ENCODE measurements around the gene TOX4. TPM values are rescaled to one million over a fixed set of nuclear protein-coding genes. Genes with fewer than 3 reads are reported as not detected.

TOX4 gene
- total and polyA plus RNA-seq, 2 of the 4 experiments (the other 2 are of a cell fraction), result 26.7 to 56.6 TPM

DNA sequence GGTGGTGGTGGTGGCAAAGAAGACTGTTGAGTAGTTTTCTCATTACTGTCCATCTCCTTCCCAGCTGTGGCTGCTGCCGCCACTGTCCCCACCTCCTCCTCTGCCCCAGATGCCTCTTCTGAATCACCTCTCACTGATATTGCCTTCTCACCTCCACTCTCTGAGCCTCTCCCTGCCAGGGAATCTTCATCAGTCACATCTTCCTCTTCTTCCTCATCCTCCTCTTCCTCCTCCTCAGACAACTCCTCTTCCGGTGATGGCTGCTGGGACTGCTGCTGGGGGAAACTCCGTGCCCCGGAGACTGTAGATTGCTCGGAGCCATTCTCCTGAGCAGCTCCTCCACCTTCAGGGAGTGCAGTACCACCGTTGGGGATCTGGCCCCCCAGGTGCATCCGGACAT lies 46.2 kb downstream of the TOX4 start:
- no peaks in the 10 kb centered on the region for H3K9me3 ChIP-seq (ENCODE audit: control insufficient read depth, insufficient read depth, low read length)
- dilution Hi-C loops (cut with HindIII; ENCODE audit: low sequenced_read_pairs, unreplicated experiment), result no loop called here
- BruUV-seq (replicated peaks), result no TSS peak
- no peak for ATAC-seq (ENCODE audit: low read depth)
- H3K4me2 ChIP-seq (ENCODE audit: low read depth, low read length), result no peak overlapping the region
- H3K27ac ChIP-seq (ENCODE audit: insufficient read depth, low read length), result no peak overlapping the region
- CTCF ChIA-PET, result no interaction called here
- in situ Hi-C loops (cut with MboI; ENCODE audit: low sequenced_read_pairs), result no loop called here
- no peak overlapping the region for H4K5ac ChIP-seq (ENCODE audit: low read depth, low read length)
- H2BK20ac ChIP-seq (ENCODE audit: low read depth, low read length), result no peak overlapping the region
- intact Hi-C loops (cut with micrococcal nuclease), result no loop called here
- H3K27me3 ChIP-seq (ENCODE audit: control insufficient read depth, insufficient read depth, low read length), result no peaks in the 10 kb centered on the region
- peaks cover 4% of the 10 kb centered on the region for H3K9me1 ChIP-seq (ENCODE audit: insufficient read depth, low read length)
- POLR2A ChIA-PET (ENCODE audit: unreplicated experiment), result no interaction called here
- 96% methylated on average over 5 of the region's 7 CpGs; no CpG with 5 or more reads in 1 of the 2 experiments for WGBS, 2 experiments (ENCODE audit: extremely low coverage in 2 of 2, insufficient read length in 1 of 2)
- H2AK5ac ChIP-seq (ENCODE audit: low read depth, low read length), result no peak overlapping the region
- no peak overlapping the region for H3K4me3 ChIP-seq (ENCODE audit: insufficient read depth, low read depth, low read length)
- no peak overlapping the region for H2BK120ac ChIP-seq (ENCODE audit: low read depth, low read length)
- no peak overlapping the region for H3K14ac ChIP-seq (replicated peaks; ENCODE audit: low read depth, low read length)
- no peak for TF ChIP-seq CEBPB (IDR thresholded peaks at IDR 0.05; ENCODE audit: low read depth, low read length)
- TF ChIP-seq POLR2A (IDR thresholded peaks at IDR 0.05; ENCODE audit: low read depth, low read length), result no peak
- TF ChIP-seq RAD21 (IDR thresholded peaks at IDR 0.05; ENCODE audit: low read length), result no peak
- no peak for TF ChIP-seq NFE2L2 (IDR thresholded peaks at IDR 0.05; ENCODE audit: low read depth, low read length)
- no peaks in the 10 kb centered on the region; the same call in 1 of the 2 replicates for H4K20me1 ChIP-seq (ENCODE audit: insufficient read depth, low read length)
- no peak overlapping the region for H2AK9ac ChIP-seq (replicated peaks; ENCODE audit: low read depth, low read length, poor library complexity)
- no peak overlapping the region for H4K91ac ChIP-seq (ENCODE audit: insufficient read depth, low read depth, low read length)
- no peak overlapping the region for H4K8ac ChIP-seq (ENCODE audit: low read depth in 2 of 2, low read length in 2 of 2)
- no peak overlapping the region for H2BK15ac ChIP-seq (ENCODE audit: low read depth, low read length)
- no peak overlapping the region for H3K18ac ChIP-seq (ENCODE audit: low read depth, low read length)
- peaks cover 0 to 19% of the 10 kb centered on the region in 2 experiments; a peak in 2 of 4 replicates for H3K79me1 ChIP-seq (ENCODE audit: low read depth in 1 of 2, low read length in 2 of 2)
- H3K4me1 ChIP-seq (ENCODE audit: control insufficient read depth, insufficient read depth, low read length), result peaks cover 4% of the 10 kb centered on the region
- no peak overlapping the region for H3K4ac ChIP-seq (ENCODE audit: low read depth, low read length)
- H3K56ac ChIP-seq (ENCODE audit: extremely low read depth, insufficient read depth, low read length), result no peak overlapping the region
- no peak overlapping the region for H3K9ac ChIP-seq (ENCODE audit: low read depth, low read length)
- H2BK5ac ChIP-seq (ENCODE audit: low read depth, low read length, poor library complexity, severe bottlenecking), result no peak overlapping the region
- DNase-seq, result no peak
- H2AFZ ChIP-seq (replicated peaks; ENCODE audit: low read length, poor library complexity), result no peak overlapping the region
- H3K23ac ChIP-seq (ENCODE audit: low read depth, low read length), result no peak overlapping the region
- peaks cover 15% of the 10 kb centered on the region; the same call in 1 of the 2 replicates for H3K36me3 ChIP-seq (ENCODE audit: control insufficient read depth, insufficient read depth, low read length)

Measured in IMR-90 (cell line).